Fibroblast of villous mesenchyme (primary cell): ENCODE results near the gene ADIPOR2. TPM values are rescaled to one million over a fixed set of nuclear protein-coding genes. Genes with fewer than 3 reads are reported as not detected.

Source experiments
- DNase-seq: peaks from one replicate; pipeline ENCODE4 v3.0.0-alpha.2; 2010; ENCODE audit warnings: low read depth
- H3K4me3 ChIP-seq: 2 replicates; pipeline ENCODE4 v1.5.1; 2011; ENCODE audit warnings: low read depth, mild to moderate bottlenecking, low read length
- total RNA-seq: library from RNA; depleted of rRNA; stranded (reverse); fragments of >200 nt; gene quantifications from 2 replicates; pipeline ENCODE4 v1.2.3, GENCODE V29; 2012
- TF ChIP-seq, protein P1 (sequence below): IDR thresholded peaks from 2 replicates; pipeline ENCODE4 v1.5.1; 2012; ENCODE audit warnings: low read depth, mild to moderate bottlenecking, low read length; ENCODE audit not compliant: insufficient read depth

ADIPOR2 gene
- total RNA-seq, 1 donor: 48.8 TPM

DNA sequence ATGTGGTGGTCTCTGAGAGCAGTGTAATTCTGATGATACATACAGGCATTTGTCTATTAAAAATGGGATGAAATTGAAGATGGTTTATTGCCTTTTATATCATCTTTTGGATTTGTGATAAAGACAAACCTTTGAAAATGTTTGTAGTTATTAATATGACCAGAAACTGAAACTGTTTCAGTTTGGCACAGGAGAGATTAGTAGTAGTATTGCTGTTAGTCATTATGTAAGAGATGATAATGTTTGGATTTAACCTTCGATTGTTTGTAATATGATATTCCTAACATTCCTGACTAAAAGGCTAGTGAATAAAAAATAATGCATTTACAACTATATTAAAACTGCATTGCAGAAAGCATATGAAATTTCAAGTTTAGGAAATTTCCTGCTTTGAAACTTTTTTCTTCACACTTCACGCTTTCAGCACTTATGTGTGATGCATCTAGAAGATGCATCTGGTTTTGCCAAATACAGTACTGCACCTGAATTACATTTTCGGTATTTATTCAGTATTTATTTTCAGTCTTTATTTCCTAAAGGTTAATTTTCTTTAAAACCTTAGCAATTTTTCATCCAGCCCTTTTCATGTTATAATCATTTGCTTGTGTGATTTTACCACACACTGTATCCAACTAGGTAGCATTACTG lies 25.5 kb downstream of the ADIPOR2 start:
- TF ChIP-seq, protein P1, sequence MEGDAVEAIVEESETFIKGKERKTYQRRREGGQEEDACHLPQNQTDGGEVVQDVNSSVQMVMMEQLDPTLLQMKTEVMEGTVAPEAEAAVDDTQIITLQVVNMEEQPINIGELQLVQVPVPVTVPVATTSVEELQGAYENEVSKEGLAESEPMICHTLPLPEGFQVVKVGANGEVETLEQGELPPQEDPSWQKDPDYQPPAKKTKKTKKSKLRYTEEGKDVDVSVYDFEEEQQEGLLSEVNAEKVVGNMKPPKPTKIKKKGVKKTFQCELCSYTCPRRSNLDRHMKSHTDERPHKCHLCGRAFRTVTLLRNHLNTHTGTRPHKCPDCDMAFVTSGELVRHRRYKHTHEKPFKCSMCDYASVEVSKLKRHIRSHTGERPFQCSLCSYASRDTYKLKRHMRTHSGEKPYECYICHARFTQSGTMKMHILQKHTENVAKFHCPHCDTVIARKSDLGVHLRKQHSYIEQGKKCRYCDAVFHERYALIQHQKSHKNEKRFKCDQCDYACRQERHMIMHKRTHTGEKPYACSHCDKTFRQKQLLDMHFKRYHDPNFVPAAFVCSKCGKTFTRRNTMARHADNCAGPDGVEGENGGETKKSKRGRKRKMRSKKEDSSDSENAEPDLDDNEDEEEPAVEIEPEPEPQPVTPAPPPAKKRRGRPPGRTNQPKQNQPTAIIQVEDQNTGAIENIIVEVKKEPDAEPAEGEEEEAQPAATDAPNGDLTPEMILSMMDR: no peak
- DNase-seq: no peak
- no peak overlapping the region for H3K4me3 ChIP-seq

DNA sequence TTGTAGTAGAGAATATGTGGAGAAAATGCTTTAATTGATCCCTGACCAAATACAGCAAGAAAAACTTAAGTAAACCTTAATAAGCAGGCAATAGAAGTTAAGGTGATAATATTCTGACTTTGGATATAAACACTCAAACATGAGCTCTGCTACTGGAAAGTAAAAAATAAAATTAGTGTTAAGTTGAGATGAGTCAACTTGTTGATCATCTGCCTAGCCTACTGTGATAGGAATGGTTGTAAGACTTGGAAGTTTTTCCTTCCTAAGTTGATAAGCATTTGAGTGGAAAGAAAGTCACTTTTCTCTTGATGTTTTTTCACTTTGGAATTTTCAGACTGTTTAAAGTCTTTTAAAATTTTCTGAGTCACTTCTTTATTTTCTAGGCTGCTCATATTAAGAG lies 26.0 kb downstream of the ADIPOR2 start:
- TF ChIP-seq, protein P1: no peak
- H3K4me3 ChIP-seq: no peak overlapping the region
- no peak for DNase-seq

DNA sequence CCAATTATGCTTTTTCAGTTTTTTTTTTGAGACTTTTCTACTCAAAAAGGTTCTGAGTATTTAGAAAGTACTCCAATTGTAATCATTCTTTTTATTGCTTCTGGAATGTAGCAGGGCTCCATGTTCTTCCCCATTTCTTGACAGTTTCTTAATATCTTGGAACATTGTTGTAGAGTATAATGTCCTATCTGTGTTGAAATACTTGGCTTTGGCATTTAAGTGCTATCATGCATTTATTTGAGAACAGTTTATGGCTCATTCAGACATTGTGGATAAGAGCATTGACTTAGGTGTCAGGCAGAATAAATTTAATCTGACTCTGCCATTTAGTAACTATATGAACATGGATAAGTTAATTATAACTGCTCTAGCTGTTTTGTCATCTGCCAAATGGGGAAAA lies 28.3 kb downstream of the ADIPOR2 start:
- TF ChIP-seq, protein P1: no peak
- peak; percentile 49 for DNase-seq
- H3K4me3 ChIP-seq: no peak overlapping the region

DNA sequence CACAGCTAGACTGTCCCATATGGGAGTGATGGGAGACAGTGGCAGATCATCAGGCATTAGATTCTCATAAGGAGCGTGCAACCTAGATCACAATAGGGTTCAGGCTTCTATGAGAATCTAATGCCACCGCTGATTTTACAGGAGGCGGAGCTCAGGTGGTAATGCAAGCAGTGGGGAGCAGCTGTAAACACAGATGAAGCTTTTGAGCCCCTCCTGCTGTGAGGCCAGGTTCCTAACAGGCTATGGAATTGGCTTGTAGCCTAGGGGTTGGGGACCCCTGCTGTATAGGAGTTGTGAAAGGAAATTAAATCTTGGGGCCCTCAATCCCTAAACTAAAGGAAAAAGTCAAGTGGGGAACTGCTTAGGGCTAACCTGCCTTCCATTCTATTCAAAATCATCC lies 29.6 kb downstream of the ADIPOR2 start:
- H3K4me3 ChIP-seq: no peak overlapping the region
- TF ChIP-seq, protein P1: no peak
- no peak for DNase-seq

DNA sequence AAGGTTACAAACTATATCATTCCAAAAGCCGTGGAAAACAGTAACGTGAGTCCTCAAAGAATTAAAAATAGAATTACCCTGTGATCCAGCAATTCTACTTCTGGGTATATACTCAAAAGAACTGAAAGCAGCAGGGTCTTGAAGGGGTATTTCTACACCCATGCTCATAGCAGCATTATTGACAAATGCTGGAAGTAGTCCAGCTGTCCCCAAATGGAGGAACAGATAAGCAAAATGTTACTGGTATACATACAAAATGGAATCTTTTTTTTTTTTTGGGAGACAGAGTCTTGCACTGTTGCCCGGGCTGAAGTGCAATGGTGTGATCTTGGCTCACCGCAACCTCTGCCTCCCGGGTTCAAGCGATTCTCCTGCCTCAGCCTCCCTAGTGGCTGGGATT lies 32.9 kb downstream of the ADIPOR2 start:
- H3K4me3 ChIP-seq: no peak overlapping the region
- no peak for DNase-seq
- TF ChIP-seq, protein P1: no peak

DNA sequence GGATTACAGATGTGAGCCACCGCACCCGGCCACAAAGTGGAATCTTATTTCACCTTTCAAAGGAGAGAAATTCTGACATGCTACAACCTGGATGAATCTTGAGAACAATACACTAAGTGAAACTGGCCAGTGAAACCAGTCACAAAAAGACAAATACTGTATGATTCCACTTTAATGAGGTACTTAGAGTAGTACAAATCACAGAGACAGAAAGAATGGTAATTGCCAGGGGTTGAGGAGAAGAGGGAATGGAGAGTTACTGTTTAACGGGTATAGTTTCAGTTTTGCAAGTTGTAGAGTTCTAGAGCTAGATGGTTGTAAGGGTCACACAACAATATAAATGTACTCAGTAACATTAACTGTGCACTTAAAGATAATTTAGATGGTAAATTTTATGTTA lies 33.4 kb downstream of the ADIPOR2 start:
- H3K4me3 ChIP-seq: no peak overlapping the region
- TF ChIP-seq, protein P1: no peak
- no peak for DNase-seq

DNA sequence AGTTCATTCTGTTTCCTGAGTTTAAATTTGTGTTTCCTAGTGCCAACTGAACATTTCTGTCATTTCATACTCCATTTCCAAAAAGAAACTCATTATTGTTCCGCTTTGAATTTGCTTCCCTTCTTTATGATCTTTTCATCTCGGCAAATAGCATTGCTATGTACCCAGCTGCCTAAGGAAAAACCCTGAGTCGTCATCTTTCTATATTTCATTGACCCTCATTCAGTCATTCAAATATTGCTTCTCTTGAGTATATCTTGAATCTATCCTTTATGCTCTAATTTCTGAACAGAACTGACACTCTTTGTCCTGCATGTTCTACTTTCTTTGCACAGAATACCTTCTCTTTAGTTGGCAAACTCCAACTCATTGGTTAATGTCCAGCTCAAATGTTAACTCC lies 35.9 kb downstream of the ADIPOR2 start:
- no peak for DNase-seq

More for the DNA sequence above, 35.9 kb downstream of the ADIPOR2 start:
- TF ChIP-seq, protein P1: no peak
- H3K4me3 ChIP-seq: no peak overlapping the region
